Erythroblast (primary cell): ENCODE data around the gene FPR1.

Experiments
- GATA1 ChIP-seq: IDR thresholded peaks from 2 replicates; pipeline ENCODE4 v1.6.1; 2011; ENCODE audit warnings: low read depth, mild to moderate bottlenecking, control low read depth, low read length, moderate library complexity
- POLR2A ChIP-seq: IDR thresholded peaks from 2 replicates; pipeline ENCODE4 v1.6.1; 2011; ENCODE audit warnings: mild to moderate bottlenecking, low read length

GRCh38 chr19:51751655-51752054 lies at the start of gene FPR1:
- TF ChIP-seq POLR2A (no peak), GATA1 (no peak)
